HG03095 (cell line): ENCODE measurements around the gene ATRNL1.

Source experiments
- ATAC-seq: cut with Tn5 transposase; IDR thresholded peaks from one replicate; pipeline ENCODE4 v1.9.1; 2021; ENCODE audit warnings: moderate library complexity; ENCODE audit not compliant: unreplicated experiment

Gene ATRNL1

DNA sequence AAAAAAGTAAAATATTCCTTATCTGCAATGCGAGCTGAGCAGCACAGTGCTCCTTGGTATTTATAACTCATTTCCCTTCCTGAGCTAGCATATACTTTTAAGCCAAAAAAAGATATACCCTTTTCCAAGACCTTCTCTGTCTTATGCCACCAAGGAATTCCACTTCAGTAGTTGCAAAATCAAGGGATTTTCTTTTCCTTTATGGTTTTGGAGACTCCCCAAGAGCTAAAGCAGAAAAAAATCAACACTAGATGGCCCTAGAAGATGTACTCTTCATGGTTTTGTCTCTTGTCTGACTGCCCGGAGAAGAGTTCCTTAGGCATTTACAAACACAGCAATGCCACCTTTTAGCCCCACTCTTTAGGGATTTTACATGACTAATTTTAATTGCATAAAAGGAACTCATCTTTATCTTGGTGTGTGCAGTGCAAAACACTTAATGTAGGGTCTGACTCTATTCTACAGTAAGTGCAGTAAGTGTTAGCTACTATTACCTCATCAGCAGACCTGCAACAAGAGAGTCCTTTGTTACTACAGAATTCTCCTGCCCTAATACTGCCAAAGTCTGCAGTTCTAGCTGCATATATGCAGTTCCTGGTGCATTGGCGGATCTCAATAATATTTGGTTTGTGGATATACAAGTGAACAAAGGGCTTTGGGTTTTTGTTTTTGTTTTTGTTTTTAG, 736.5 kb downstream of the ATRNL1 start:
- ATAC-seq = no peak

DNA sequence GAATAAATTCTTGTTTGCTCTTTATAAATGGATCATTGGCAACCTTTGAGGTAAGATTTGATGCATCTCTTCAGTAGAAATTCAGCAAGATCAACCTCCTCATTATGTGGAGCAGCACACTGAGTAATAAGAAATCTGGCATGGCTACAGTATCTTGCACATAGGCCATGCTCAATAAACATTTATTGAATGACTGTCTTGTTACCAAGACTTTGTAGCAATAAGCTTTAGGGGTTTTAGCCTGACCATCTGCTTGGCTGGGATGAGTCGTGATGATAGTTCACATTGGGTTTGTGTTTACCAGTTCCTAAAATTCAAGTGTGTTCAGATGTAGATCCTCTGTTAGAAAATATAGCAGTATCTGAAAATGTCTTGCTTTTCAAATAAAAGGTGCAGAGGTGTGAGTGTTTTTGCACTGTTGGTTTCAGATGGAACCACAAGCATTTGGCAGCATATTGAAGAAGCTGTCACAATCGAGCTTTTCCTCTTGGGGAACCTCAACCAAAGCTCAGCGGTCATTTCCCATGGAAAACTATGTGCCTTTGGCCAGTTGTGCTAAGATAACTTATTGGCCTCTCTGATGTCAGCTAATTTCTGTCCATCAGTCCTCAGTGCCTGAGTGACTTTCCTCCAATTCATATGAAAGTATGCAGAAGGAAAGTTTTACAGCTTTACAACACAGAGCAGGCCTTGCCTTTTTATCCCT, 737.3 kb downstream of the ATRNL1 start:
- no peak for ATAC-seq

DNA sequence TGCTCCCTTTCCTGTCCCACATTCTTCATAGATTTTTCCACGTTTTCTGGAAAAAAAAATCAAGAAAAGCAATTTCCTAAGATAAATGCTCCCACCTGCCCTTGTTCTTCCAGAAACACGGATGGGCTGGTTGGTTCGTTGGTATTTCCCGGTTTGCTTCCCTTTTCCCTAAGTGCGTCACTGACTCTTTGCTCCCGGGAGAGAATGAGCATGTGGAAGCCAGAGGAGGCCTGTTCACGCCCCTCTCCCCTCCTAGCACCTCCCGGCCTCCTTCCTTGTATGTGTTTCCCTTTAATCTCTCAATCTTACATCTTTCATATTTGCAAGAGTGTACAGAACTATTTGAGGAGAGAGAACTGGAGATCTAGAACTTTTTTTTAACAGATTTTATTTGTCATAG, 737.9 kb downstream of the ATRNL1 start:
- no peak for ATAC-seq

DNA sequence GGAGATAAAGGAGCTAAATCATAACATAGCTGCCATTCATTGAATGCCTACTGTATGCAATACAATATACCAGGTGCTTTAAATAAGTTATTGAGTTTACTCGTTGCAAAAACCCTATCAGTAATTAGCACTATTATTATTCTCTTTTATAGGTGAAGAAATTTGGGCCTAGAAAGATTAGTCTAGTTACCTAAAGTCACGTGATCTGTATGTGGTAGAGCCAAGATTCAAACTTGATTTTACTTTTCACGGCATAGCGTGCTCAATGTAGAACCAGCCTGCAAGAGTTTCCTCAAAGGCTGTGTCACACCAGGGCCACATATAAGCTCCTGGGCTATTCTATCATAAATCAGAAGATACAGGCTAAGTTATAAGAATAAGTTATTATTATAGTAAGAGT, 740.0 kb downstream of the ATRNL1 start:
- ATAC-seq = no peak

DNA sequence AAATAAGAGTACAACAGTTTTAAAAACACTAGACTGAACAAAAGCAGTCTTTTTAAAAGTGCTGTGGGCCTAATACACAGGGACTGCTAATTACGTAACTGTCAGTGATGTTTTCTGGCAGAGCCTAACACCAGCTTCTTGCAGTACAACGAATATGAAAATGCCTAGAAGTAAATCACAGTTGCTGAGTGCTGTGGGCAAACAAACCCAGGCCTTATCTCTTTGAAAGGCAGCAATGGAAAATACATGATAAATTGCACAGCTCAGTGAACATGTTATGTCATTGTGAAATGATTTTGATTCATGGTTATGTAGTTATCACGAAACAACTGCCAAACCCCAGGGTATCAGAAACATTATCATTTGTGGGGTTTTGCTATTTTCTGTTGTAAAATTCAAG, 751.4 kb downstream of the ATRNL1 start:
- no peak for ATAC-seq

- ATAC-seq = no peak
Observed at GRCh38 chr10:115845921-115846320, 752.8 kb downstream of the ATRNL1 start.

GRCh38 chr10:115846528-115846927, 753.4 kb downstream of the ATRNL1 start:
- no peak for ATAC-seq

- no peak for ATAC-seq
Observed at GRCh38 chr10:115849197-115849596, 756.0 kb downstream of the ATRNL1 start.

DNA sequence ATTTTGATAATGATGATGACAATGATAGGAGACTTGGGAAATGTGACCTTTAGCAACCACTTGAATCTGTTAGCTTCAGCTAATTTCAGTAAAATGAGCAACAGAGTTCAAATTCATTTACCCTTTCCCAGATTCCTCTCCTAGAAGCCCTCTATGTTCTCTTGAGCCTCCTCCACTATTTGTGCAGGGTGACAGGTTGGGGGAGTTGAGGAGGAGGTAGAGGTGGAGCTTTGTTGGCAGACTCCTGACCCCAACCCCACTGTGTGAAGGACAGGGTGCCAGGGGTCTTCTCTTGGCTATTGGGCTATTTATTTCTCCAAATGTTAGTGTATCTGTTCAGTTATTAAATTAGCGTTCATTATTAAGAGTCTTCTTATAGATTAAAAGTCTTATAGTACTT, 757.5 kb downstream of the ATRNL1 start:
- no peak for ATAC-seq

DNA sequence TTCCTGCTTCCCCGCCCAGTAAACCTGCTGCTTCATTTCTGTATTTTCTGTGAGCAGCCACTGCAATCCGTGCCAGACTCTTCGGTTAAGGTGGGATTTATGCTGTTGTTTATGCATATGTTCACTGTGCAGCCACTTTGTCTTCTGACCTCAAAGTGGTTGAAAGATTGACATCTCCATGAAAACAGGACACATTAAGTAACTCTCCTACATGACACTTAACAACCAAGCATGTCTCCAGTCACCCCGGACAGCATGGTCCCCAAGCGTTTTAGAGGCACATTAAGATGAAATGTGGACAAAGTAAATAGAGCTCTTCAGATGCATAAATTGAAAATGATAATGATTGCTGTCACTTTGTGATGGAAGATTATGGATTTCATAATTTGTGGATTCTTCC, 758.5 kb downstream of the ATRNL1 start:
- no peak for ATAC-seq

- no peak for ATAC-seq
Observed at GRCh38 chr10:115854740-115855435, 761.7 kb downstream of the ATRNL1 start.

DNA sequence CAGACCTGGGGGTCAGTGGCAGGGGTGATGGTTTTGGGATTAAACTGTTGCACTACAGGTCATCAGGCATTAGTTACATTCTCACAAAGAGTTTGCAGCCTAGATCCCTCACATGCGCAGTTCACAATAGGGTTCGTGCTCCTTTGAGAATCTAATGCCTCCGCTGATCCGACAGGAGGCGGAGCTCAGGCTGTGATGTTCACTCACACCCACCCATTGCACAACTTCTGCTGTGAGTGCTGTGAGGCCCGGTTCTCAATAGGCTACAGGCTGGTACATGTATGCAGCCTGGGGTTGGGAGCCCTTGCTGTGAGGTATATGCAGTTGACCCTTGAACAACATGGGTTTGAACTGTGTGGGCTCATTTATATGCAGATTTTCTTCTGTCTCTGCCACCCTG, 763.4 kb downstream of the ATRNL1 start:
- no peak for ATAC-seq

DNA sequence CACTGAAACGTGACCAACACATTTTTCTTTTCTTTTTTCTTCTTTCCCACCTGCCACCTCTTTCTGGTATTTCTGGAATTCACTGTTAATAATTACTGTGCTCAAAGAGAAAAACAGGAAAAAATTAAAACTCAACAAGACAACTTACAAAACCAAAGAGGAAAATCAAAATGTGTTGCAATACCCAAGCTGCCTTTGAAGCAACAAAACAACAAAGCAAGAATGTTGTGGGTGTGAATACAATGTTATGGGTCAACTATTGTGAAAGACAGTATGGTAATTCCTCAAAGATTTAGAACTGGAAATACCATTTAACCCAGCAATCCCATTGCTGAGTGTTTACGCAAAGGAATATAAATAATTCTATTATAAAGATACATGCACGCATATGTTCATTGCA, 764.7 kb downstream of the ATRNL1 start:
- ATAC-seq = no peak

- ATAC-seq = no peak
Observed at GRCh38 chr10:115860182-115861107, 767.3 kb downstream of the ATRNL1 start.

- ATAC-seq = no peak
Observed at GRCh38 chr10:115861455-115861854, 768.3 kb downstream of the ATRNL1 start.

DNA sequence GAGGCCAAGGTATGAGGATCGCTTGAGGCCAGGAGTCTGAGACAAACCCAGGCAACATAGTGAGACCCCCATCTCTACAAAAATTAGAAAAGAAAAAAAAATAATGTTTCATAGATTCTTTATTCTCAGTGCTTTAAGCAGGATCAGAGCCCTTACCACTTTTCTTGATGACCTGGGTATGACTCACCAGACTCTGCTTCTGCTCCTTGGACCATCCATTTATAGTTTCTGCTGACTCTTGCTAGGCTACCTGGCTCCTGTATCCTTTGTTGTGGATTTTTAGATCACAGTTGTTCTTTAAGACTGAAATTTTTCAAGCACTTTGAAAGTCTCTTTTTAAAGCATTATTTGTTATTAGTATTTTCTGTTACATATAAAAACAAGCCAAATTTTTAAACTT, 768.7 kb downstream of the ATRNL1 start:
- no peak for ATAC-seq

GRCh38 chr10:115866174-115866573, 773.0 kb downstream of the ATRNL1 start:
- no peak for ATAC-seq

GRCh38 chr10:115866691-115867090, 773.5 kb downstream of the ATRNL1 start:
- no peak for ATAC-seq

DNA sequence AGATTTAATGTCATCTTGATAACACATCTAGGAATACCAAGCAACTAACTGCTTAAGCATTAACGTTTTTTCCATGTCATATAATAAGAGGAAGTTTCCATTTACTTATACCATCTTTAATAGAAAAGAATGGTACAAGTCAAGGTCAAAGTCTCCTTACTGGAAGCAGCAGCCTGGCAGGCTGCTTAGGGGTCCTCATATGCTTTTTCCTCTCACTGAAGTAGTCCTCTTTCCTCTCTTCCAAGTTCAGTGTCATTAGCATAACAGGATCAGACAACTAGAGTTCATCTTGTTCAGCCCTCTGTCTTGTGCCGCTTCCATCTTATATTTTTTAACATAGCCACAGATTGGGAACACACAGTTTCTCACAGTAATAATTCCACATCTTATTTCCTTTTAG, 774.1 kb downstream of the ATRNL1 start:
- no peak for ATAC-seq

GRCh38 chr10:115871855-115872254, 778.7 kb downstream of the ATRNL1 start:
- no peak for ATAC-seq

GRCh38 chr10:115875172-115875571, 782.0 kb downstream of the ATRNL1 start:
- no peak for ATAC-seq
